ENCODE data around the gene ZNF132.
"Not testable (repeated sequence)": the region's sequence is repeated elsewhere in the genome, so short reads cannot be mapped to it uniquely, and the experiment has no call there.

The ZNF132 gene

GRCh38 chr19:58466760-58467589 is 27.0 kb upstream of the ZNF132 start, which contains the start of gene ZNF324:
Gene ZNF324 (plus strand): TSS chr19:58467080. CDS start chr19:58469186, 2,106 bp downstream.
- peak; percentile 96 for DNase-seq

- no peak for DNase-seq
Measured at GRCh38 chr19:58466089-58466759, 26.3 kb upstream of the ZNF132 start.

GRCh38 chr19:58460039-58460438 is 20.1 kb upstream of the ZNF132 start:
- no peak for DNase-seq

GRCh38 chr19:58456111-58456510 is 16.2 kb upstream of the ZNF132 start:
- DNase-seq = no peak

- no peak for DNase-seq
Measured at GRCh38 chr19:58455306-58455705, 15.4 kb upstream of the ZNF132 start.

GRCh38 chr19:58453743-58454142 is 13.8 kb upstream of the ZNF132 start:
- DNase-seq = no peak

GRCh38 chr19:58451358-58452101 is 11.6 kb upstream of the ZNF132 start, which contains the start of gene ZNF324B:
Gene ZNF324B (plus strand): TSS chr19:58451622. CDS start chr19:58453702, 2,080 bp downstream.
- DNase-seq = peak; percentile 97

- DNase-seq = peak; percentile 3
Measured at GRCh38 chr19:58450856-58451357, 11.0 kb upstream of the ZNF132 start.

- not testable (repeated sequence) for DNase-seq
Measured at GRCh38 chr19:58449980-58450379, 10.0 kb upstream of the ZNF132 start.

GRCh38 chr19:58448860-58449259 is 8.9 kb upstream of the ZNF132 start:
- DNase-seq = not testable (repeated sequence)

- DNase-seq = not testable (repeated sequence)
Measured at GRCh38 chr19:58442986-58443385, 3.0 kb upstream of the ZNF132 start.

GRCh38 chr19:58440556-58440955 is 603 bp upstream of the ZNF132 start:
- DNase-seq = no peak

- DNase-seq = no peak
Measured at GRCh38 chr19:58434217-58434616, 5.7 kb downstream of the ZNF132 start.

GRCh38 chr19:58429745-58430144 is 10.2 kb downstream of the ZNF132 start:
- DNase-seq = no peak

- no peak for DNase-seq
Measured at GRCh38 chr19:58428617-58429016, 11.3 kb downstream of the ZNF132 start.

- DNase-seq = no peak
Measured at GRCh38 chr19:58417071-58417470, 22.9 kb downstream of the ZNF132 start.

GRCh38 chr19:58416604-58417003 is 23.3 kb downstream of the ZNF132 start:
- no peak for DNase-seq

- no peak for DNase-seq
Measured at GRCh38 chr19:58409010-58409790, 30.8 kb downstream of the ZNF132 start.

GRCh38 chr19:58408152-58409009 is 31.6 kb downstream of the ZNF132 start, which contains the start of gene ZNF584:
Gene ZNF584 (plus strand): TSS chr19:58408649. CDS start chr19:58409148, 499 bp downstream.
- peak; percentile 95 for DNase-seq

GRCh38 chr19:58407658-58408151 is 32.2 kb downstream of the ZNF132 start:
- DNase-seq = no peak
